Hepatocyte (in vitro differentiated cells): ENCODE data around the gene PLXDC1.

ENCODE experiments used
- EZH2phosphoT487 ChIP-seq: fragments of 200-600 bp; sonication (generic); IDR thresholded peaks from one replicate; pipeline ENCODE4 v1.6.1; 2018; ENCODE audit warnings: antibody characterized with exemption, mild to moderate bottlenecking, low read depth, moderate library complexity; ENCODE audit not compliant: unreplicated experiment, severe bottlenecking
- TF ChIP-seq, protein P1 (sequence below): fragments of 200-600 bp; sonication (generic); IDR thresholded peaks from 2 replicates; pipeline ENCODE4 v1.5.1; 2016; ENCODE audit warnings: antibody characterized with exemption, mild to moderate bottlenecking; ENCODE audit not compliant: poor library complexity

DNA sequence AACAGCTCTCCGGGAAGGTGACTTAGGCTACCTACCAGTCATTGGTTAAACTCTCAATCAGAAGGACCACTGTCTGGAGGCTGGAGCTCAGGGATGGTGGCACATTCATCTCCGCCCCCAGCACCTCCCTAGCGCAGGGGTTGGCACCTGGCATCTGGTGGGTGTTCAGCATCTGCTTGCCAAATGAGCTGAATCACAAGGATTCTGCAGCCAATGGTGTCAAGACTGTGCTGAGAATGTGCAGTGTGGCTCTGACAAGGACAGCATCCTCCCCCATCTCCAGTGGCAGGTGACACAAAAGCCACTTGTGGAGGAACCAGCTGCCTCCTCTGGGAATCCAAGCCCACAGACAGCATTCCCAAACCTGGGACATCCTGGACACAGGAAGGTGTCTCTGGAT lies 35.2 kb downstream of the PLXDC1 start:
- TF ChIP-seq EZH2phosphoT487 = no peak
- TF ChIP-seq, protein P1, sequence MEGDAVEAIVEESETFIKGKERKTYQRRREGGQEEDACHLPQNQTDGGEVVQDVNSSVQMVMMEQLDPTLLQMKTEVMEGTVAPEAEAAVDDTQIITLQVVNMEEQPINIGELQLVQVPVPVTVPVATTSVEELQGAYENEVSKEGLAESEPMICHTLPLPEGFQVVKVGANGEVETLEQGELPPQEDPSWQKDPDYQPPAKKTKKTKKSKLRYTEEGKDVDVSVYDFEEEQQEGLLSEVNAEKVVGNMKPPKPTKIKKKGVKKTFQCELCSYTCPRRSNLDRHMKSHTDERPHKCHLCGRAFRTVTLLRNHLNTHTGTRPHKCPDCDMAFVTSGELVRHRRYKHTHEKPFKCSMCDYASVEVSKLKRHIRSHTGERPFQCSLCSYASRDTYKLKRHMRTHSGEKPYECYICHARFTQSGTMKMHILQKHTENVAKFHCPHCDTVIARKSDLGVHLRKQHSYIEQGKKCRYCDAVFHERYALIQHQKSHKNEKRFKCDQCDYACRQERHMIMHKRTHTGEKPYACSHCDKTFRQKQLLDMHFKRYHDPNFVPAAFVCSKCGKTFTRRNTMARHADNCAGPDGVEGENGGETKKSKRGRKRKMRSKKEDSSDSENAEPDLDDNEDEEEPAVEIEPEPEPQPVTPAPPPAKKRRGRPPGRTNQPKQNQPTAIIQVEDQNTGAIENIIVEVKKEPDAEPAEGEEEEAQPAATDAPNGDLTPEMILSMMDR = no peak
